Stomach (tissue), 9 donors: ENCODE measurements around the gene KCNK3. TPM values are rescaled to one million over a fixed set of nuclear protein-coding genes. Genes with fewer than 3 reads are reported as not detected.

Source experiments
- DNase-seq, 2 donors: peaks; one replicate each; pipeline versions ENCODE4 v3.0.0 to v3.0.0-alpha.2; 2013 to 2019
- H3K27ac ChIP-seq, 5 donors: fragments of 200-600 bp in 4 of 5; sonication (generic) in 4 of 5; one replicate each; pipeline ENCODE4 v1.5.1; 2013 to 2019; ENCODE audit warnings: mild to moderate bottlenecking in 1 of 5, moderate library complexity in 1 of 5
- H3K27me3 ChIP-seq, 3 donors: fragments of 200-600 bp; sonication (generic); one replicate each; pipeline ENCODE4 v1.5.1; 2017 to 2019; ENCODE audit warnings: mixed run types in 1 of 3
- H3K36me3 ChIP-seq, 4 donors: fragments of 200-600 bp; sonication (generic); 1 replicate in 3 of 4; 2 replicates in 1 of 4; pipeline ENCODE4 v1.5.1; 2016 to 2019
- H3K4me1 ChIP-seq, 4 donors: fragments of 200-600 bp; sonication (generic); one replicate each; pipeline ENCODE4 v1.5.1; 2016 to 2019
- H3K4me3 ChIP-seq, 4 donors: fragments of 200-600 bp; sonication (generic) in 3 of 4; one replicate each; pipeline ENCODE4 v1.5.1; 2016 to 2019; ENCODE audit warnings: mild to moderate bottlenecking in 1 of 4
- H3K9me3 ChIP-seq, 4 donors: fragments of 200-600 bp; sonication (generic); one replicate each; pipeline ENCODE4 v1.5.1; 2016 to 2019
- CTCF ChIP-seq, 7 experiments: fragments of 450-650 bp in 4 of 7; fragments of 200-600 bp in 3 of 7; sonication (generic) in 3 of 7; IDR thresholded peaks; one replicate each; pipeline ENCODE4 v1.5.1; 2016 to 2019; ENCODE audit warnings: antibody characterized with exemption in 7 of 7, control low read depth in 2 of 7, mild to moderate bottlenecking in 1 of 7
- EP300 ChIP-seq: sonication (generic); formaldehyde crosslinking; IDR thresholded peaks from one replicate; pipeline ENCODE4 v1.6.1; 2017; ENCODE audit warnings: antibody characterized with exemption
- POLR2A ChIP-seq, 4 donors: fragments of 450-650 bp; IDR thresholded peaks; one replicate each; pipeline ENCODE4 v1.6.1; 2016; ENCODE audit warnings: antibody characterized with exemption in 4 of 4, control low read depth in 2 of 4, mild to moderate bottlenecking in 1 of 4, moderate library complexity in 1 of 4
- POLR2AphosphoS5 ChIP-seq, 3 donors: sonication (generic); formaldehyde crosslinking; IDR thresholded peaks; one replicate each; pipeline ENCODE4 v1.6.1; 2016; ENCODE audit warnings: antibody characterized with exemption in 3 of 3
- WGBS, 5 donors: extraction: QIAGEN DNeasy Blood & Tissue Kit in 3 of 5; methylation state at CpG; one replicate each; pipeline versions ENCODE4 v1.1.5 to v1.1.7; 2013 to 2018; 5-methylcytosine and 5-hydroxymethylcytosine counted together
- intact Hi-C: fragments of 100-400 bp; cut with DNase I; formaldehyde crosslinking; loops from one replicate; pipeline ENCODE4 v1.15.1; 2023; ENCODE audit warnings: low total_unique reads
- polyA plus RNA-seq, 3 donors: library from polyadenylated mRNA; stranded (reverse); fragments of 200-250 nt; gene quantifications; one replicate each; pipeline ENCODE4 v1.2.3, GENCODE V29; 2013
- total RNA-seq, 5 donors: library from RNA; depleted of rRNA; stranded (reverse); fragments of >200 nt; gene quantifications; one replicate each; pipeline versions ENCODE4 v1.1.0 to v1.2.3, GENCODE V29; 2014 to 2016
- donor health status: healthy with polysubstance abuse.
- donor health status: Bipolar disorder and iron deficiency.
- donor health status: healthy.

KCNK3 gene
- total and polyA plus RNA-seq, 8 donors, result 0.62 to 22.8 (median 1.9) TPM

GRCh38 chr2:26737221-26737620, 44.7 kb downstream of the KCNK3 start:
- WGBS, 5 donors, result 85 to 93% (median 90%) methylated on average over 4 of the region's 4 CpGs
- no peaks in the 10 kb centered on the region for H3K36me3 ChIP-seq
- TF ChIP-seq POLR2A (IDR thresholded peaks at IDR 0.05) (no peak), CTCF (IDR thresholded peaks at IDR 0.05) (no peak), POLR2AphosphoS5 (IDR thresholded peaks at IDR 0.05) (no peak), EP300 (no peak)
- peaks cover 0 to 12% (median 0%) of the 10 kb centered on the region in 3 donors for H3K27me3 ChIP-seq
- H3K4me1 ChIP-seq, result peaks cover 0 to 5% (median 2%) of the 10 kb centered on the region in 4 donors
- DNase-seq, result no peak
- no peak overlapping the region for H3K4me3 ChIP-seq
- no peaks in the 10 kb centered on the region for H3K9me3 ChIP-seq
- intact Hi-C loops, result no loop called here
- no peak overlapping the region for H3K27ac ChIP-seq

- H3K4me3 ChIP-seq, result no peak overlapping the region
- 79 to 85% (median 82%) methylated on average over 4 of the region's 4 CpGs for WGBS, 5 donors
- peaks cover 0 to 5% (median 2%) of the 10 kb centered on the region in 4 donors for H3K4me1 ChIP-seq
- no peaks in the 10 kb centered on the region for H3K9me3 ChIP-seq
- no peak overlapping the region for H3K27ac ChIP-seq
- DNase-seq, result no peak
- H3K36me3 ChIP-seq, result no peaks in the 10 kb centered on the region
- TF ChIP-seq POLR2A (IDR thresholded peaks at IDR 0.05) (no peak), EP300 (no peak), POLR2AphosphoS5 (IDR thresholded peaks at IDR 0.05) (no peak), CTCF (IDR thresholded peaks at IDR 0.05) (no peak)
- H3K27me3 ChIP-seq, result peaks cover 0 to 9% (median 0%) of the 10 kb centered on the region in 3 donors
- intact Hi-C loops, result no loop called here
These were observed 46.0 kb downstream of the KCNK3 start for GRCh38 chr2:26738481-26738880.

- Histone ChIP-seq H3K9me3 (no peaks in the 10 kb centered on the region), H3K36me3 (no peaks in the 10 kb centered on the region), H3K4me1 (peaks cover 0 to 5% (median 2%) of the 10 kb centered on the region in 4 donors), H3K27me3 (peaks cover 0 to 9% (median 0%) of the 10 kb centered on the region in 3 donors), H3K4me3 (no peak overlapping the region), H3K27ac (no peak overlapping the region)
- no peak for TF ChIP-seq CTCF (IDR thresholded peaks at IDR 0.05)
- no peak for TF ChIP-seq EP300
- no peak for TF ChIP-seq POLR2A (IDR thresholded peaks at IDR 0.05)
- no peak for TF ChIP-seq POLR2AphosphoS5 (IDR thresholded peaks at IDR 0.05)
- DNase-seq, result no peak
- intact Hi-C loops, result no loop called here
- 94 to 97% (median 95%) methylated on average over 7 of the region's 7 CpGs for WGBS, 5 donors
These were observed 47.0 kb downstream of the KCNK3 start for GRCh38 chr2:26739514-26739913.

- 79 to 92% (median 88%) methylated on average over 6 of the region's 6 CpGs for WGBS, 5 donors
- intact Hi-C loops, result loop anchor here (5.0 kb wide), 1 partner anchor 133 kb away; no protein-coding TSS in a partner anchor
- Histone ChIP-seq H3K4me1 (peaks cover 0 to 7% (median 2%) of the 10 kb centered on the region in 4 donors), H3K36me3 (no peaks in the 10 kb centered on the region), H3K4me3 (no peak overlapping the region), H3K9me3 (no peaks in the 10 kb centered on the region), H3K27me3 (peaks cover 0 to 9% (median 0%) of the 10 kb centered on the region in 3 donors), H3K27ac (no peak overlapping the region)
- DNase-seq, result no peak
- no peak for TF ChIP-seq POLR2AphosphoS5 (IDR thresholded peaks at IDR 0.05)
- TF ChIP-seq CTCF (IDR thresholded peaks at IDR 0.05), result no peak
These were observed 47.8 kb downstream of the KCNK3 start for GRCh38 chr2:26740346-26740745.
